ENCODE measurements around the gene OPN4. TPM values are rescaled to one million over a fixed set of nuclear protein-coding genes. Genes with fewer than 3 reads are reported as not detected.

OPN4 gene
- total RNA-seq, 4 donors from 2014 or later: 1.1 TPM; not detected in 3

GRCh38 chr10:86682675-86683074 lies 28.3 kb downstream of the OPN4 start:
- no peak for DNase-seq (ENCODE audit: low spot score)
- ATAC-seq (ENCODE audit: low FRiP score): no peak
- no peak for TF ChIP-seq CTCF (IDR thresholded peaks at IDR 0.05)

- DNase-seq (ENCODE audit: low spot score) (no peak), ATAC-seq (ENCODE audit: low FRiP score) (no peak)
- TF ChIP-seq CTCF (IDR thresholded peaks at IDR 0.05): no peak
Measured at GRCh38 chr10:86684331-86685097, 30.2 kb downstream of the OPN4 start.

- ATAC-seq (ENCODE audit: low FRiP score): no peak
- no peak for DNase-seq (ENCODE audit: low spot score)
- no peak for TF ChIP-seq CTCF (IDR thresholded peaks at IDR 0.05)
Measured at GRCh38 chr10:86685416-86685815, 31.1 kb downstream of the OPN4 start.

GRCh38 chr10:86685893-86686632 lies 31.7 kb downstream of the OPN4 start:
- ATAC-seq (ENCODE audit: low FRiP score) (no peak), DNase-seq (ENCODE audit: low spot score) (no peak)
- no peak for TF ChIP-seq CTCF (IDR thresholded peaks at IDR 0.05)

GRCh38 chr10:86686972-86687371 lies 32.6 kb downstream of the OPN4 start:
- ATAC-seq (ENCODE audit: low FRiP score): no peak
- no peak for DNase-seq (ENCODE audit: low spot score)
- no peak for TF ChIP-seq CTCF (IDR thresholded peaks at IDR 0.05)

GRCh38 chr10:86687750-86688149 lies 33.4 kb downstream of the OPN4 start:
- TF ChIP-seq CTCF (IDR thresholded peaks at IDR 0.05): no peak
- ATAC-seq (ENCODE audit: low FRiP score) (no peak), DNase-seq (ENCODE audit: low spot score) (no peak)

All from omental fat pad (tissue), 4 donors.